ENCODE results near the gene C11orf24. TPM values are rescaled to one million over a fixed set of nuclear protein-coding genes. Genes with fewer than 3 reads are reported as not detected.
"Not testable (repeated sequence)": the region's sequence is repeated elsewhere in the genome, so short reads cannot be mapped to it uniquely, and the experiment has no call there.

The C11orf24 gene
- polyA plus RNA-seq, 3 donors: 9.5 to 21.8 (median 12.6) TPM

GRCh38 chr11:68287419-68287818, 15.6 kb upstream of the C11orf24 start:
- Histone ChIP-seq H4K20me1 (ENCODE audit: insufficient read depth, low read length) (no peaks in the 10 kb centered on the region), H3K9me3 (replicated peaks in 1 of 2; ENCODE audit: control insufficient read depth in 1 of 2, insufficient read depth in 1 of 2, low read length in 2 of 2) (peaks cover 0 to 4% of the 10 kb centered on the region in 2 donors), H3K79me2 (ENCODE audit: insufficient read depth, low read length) (no peaks in the 10 kb centered on the region), H3K4me1 (ENCODE audit: control insufficient read depth in 1 of 2, insufficient read depth in 2 of 2, low read length in 2 of 2) (peaks cover 6% of the 10 kb centered on the region in 2 donors), H3K36me3 (replicated peaks in 1 of 2; ENCODE audit: control insufficient read depth in 1 of 2, insufficient read depth in 2 of 2, low read length in 2 of 2) (no peaks in the 10 kb centered on the region), H3K27ac (ENCODE audit: low read depth in 1 of 2, low read length in 2 of 2) (no peak overlapping the region), H3K4me2 (replicated peaks; ENCODE audit: extremely low read depth, low read length, poor library complexity, severe bottlenecking) (no peak overlapping the region), H2AFZ (ENCODE audit: insufficient read depth, low read depth, low read length, poor library complexity, severe bottlenecking) (no peak overlapping the region), H3K4me3 (replicated peaks in 1 of 3; ENCODE audit: low read depth in 2 of 3, low read length in 3 of 3) (no peak overlapping the region), H3K27me3 (ENCODE audit: control insufficient read depth in 2 of 2, insufficient read depth in 2 of 2, low read length in 2 of 2) (no peaks in the 10 kb centered on the region), H3K9ac (ENCODE audit: insufficient read depth, low read length, poor library complexity, severe bottlenecking) (no peak overlapping the region)
- TF ChIP-seq CTCF (IDR thresholded peaks at IDR 0.05): no peak
- 100% methylated on average over 1 of the region's 8 CpGs for WGBS (ENCODE audit: insufficient coverage)
- Mint-ChIP-seq H3K4me3 (no peak overlapping the region), H3K4me1 (peaks cover 8% of the 10 kb centered on the region), H3K36me3 (no peaks in the 10 kb centered on the region), H3K9me3 (peaks cover 7 to 19% (median 14%) of the 10 kb centered on the region in 7 donors), H3K27me3 (ENCODE audit: low read depth in 3 of 3) (peaks cover 2 to 5% (median 2%) of the 10 kb centered on the region in 3 donors), H3K27ac (no peak overlapping the region)
- no peak for DNase-seq
- intact Hi-C loops (cut with micrococcal nuclease): no loop called here

DNA sequence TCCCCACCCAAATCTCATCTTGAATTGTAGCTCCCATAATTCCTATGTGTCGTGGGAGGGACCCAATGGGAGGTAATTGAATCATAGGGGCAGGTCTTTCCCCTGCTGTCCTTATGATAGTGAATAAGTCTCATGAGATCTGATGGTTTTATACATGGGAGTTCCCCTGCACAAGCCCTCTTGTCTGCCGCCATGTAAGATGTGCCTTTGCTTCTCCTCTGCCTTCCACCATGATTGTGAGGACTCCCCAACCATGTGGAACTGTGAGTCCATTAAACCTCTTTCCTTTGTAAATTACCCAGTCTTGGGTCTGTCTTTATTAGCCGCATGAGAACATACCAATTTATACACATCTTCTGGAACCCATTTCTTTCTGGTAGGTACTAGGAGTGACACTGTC, 12.8 kb upstream of the C11orf24 start:
- H3K4me3 ChIP-seq (replicated peaks in 1 of 3; ENCODE audit: low read depth in 2 of 3, low read length in 3 of 3); H3K79me2 ChIP-seq (ENCODE audit: insufficient read depth, low read length); H3K27me3 Mint-ChIP-seq (ENCODE audit: low read depth in 3 of 3); H3K9ac ChIP-seq (ENCODE audit: insufficient read depth, low read length, poor library complexity, severe bottlenecking); intact Hi-C loops (cut with micrococcal nuclease); H2AFZ ChIP-seq (ENCODE audit: insufficient read depth, low read depth, low read length, poor library complexity, severe bottlenecking); H4K20me1 ChIP-seq (ENCODE audit: insufficient read depth, low read length); H3K4me3 Mint-ChIP-seq; H3K36me3 ChIP-seq (replicated peaks in 1 of 2; ENCODE audit: control insufficient read depth in 1 of 2, insufficient read depth in 2 of 2, low read length in 2 of 2); H3K27me3 ChIP-seq (ENCODE audit: control insufficient read depth in 2 of 2, insufficient read depth in 2 of 2, low read length in 2 of 2); H3K27ac Mint-ChIP-seq; H3K4me2 ChIP-seq (replicated peaks; ENCODE audit: extremely low read depth, low read length, poor library complexity, severe bottlenecking); H3K36me3 Mint-ChIP-seq; H3K9me3 ChIP-seq (replicated peaks in 1 of 2; ENCODE audit: control insufficient read depth in 1 of 2, insufficient read depth in 1 of 2, low read length in 2 of 2); H3K27ac ChIP-seq (ENCODE audit: low read depth in 1 of 2, low read length in 2 of 2); DNase-seq: not testable (repeated sequence)
- no CpG with 5 or more reads among the region's 3 CpGs for WGBS (ENCODE audit: insufficient coverage)
- peaks cover 14 to 17% of the 10 kb centered on the region in 2 donors for H3K4me1 ChIP-seq (ENCODE audit: control insufficient read depth in 1 of 2, insufficient read depth in 2 of 2, low read length in 2 of 2)
- peaks cover 3 to 19% (median 9%) of the 10 kb centered on the region in 7 donors for H3K9me3 Mint-ChIP-seq
- peaks cover 17% of the 10 kb centered on the region for H3K4me1 Mint-ChIP-seq

All from CD14-positive monocyte (primary cell).